GM13977 (cell line): ENCODE data around the gene PRSS2.
"Not testable (repeated sequence)": the region's sequence is repeated elsewhere in the genome, so short reads cannot be mapped to it uniquely, and the experiment has no call there.

ENCODE experiments used
- DNase-seq: peaks from one replicate; pipeline ENCODE4 v3.0.0; 2012; ENCODE audit warnings: low spot score
- in situ Hi-C: fragments of 300-500 bp; cut with MboI; formaldehyde crosslinking; loops from one replicate; pipeline ENCODE4 v1.12.0; 2022; ENCODE audit warnings: low sequenced_read_pairs, low pct_unique_long_range_greater_than_20kb, mixed read lengths, inconsistent platforms; ENCODE audit not compliant: unreplicated experiment
- TF ChIP-seq, protein P1 (sequence below): IDR thresholded peaks from 2 replicates; pipeline ENCODE4 v1.5.1; 2012; ENCODE audit warnings: mild to moderate bottlenecking, control low read depth; ENCODE audit not compliant: insufficient read depth; ENCODE audit errors: extremely low read depth, missing control alignments

The PRSS2 gene

DNA sequence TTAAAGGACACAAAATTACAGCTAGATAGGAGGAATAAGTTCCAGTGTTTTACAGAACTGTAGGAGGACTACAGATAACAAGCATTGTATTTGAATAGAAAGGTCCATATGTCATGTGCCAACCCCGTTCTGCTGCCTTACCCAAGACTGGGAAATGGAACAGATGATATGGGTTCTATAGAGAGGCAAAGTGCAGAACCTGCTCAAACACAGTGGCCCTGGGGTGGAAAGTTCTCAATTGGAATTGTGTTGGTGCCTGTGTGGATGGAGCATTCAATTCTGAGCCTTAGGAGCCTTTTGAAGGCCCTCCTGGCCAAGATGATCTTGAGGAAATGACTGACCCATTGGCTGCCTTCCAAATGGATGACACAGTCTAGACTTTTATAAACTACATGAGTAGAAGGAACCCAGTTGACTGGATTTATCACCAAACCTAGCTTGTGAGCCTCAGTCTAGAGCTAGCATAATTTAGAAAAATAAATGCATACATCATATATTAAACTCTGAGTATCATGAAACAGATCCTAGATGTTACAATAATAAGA is 25.6 kb upstream of the PRSS2 start:
- in situ Hi-C loops = no loop called here
- DNase-seq = no peak
- TF ChIP-seq, protein P1, sequence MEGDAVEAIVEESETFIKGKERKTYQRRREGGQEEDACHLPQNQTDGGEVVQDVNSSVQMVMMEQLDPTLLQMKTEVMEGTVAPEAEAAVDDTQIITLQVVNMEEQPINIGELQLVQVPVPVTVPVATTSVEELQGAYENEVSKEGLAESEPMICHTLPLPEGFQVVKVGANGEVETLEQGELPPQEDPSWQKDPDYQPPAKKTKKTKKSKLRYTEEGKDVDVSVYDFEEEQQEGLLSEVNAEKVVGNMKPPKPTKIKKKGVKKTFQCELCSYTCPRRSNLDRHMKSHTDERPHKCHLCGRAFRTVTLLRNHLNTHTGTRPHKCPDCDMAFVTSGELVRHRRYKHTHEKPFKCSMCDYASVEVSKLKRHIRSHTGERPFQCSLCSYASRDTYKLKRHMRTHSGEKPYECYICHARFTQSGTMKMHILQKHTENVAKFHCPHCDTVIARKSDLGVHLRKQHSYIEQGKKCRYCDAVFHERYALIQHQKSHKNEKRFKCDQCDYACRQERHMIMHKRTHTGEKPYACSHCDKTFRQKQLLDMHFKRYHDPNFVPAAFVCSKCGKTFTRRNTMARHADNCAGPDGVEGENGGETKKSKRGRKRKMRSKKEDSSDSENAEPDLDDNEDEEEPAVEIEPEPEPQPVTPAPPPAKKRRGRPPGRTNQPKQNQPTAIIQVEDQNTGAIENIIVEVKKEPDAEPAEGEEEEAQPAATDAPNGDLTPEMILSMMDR = no peak

DNA sequence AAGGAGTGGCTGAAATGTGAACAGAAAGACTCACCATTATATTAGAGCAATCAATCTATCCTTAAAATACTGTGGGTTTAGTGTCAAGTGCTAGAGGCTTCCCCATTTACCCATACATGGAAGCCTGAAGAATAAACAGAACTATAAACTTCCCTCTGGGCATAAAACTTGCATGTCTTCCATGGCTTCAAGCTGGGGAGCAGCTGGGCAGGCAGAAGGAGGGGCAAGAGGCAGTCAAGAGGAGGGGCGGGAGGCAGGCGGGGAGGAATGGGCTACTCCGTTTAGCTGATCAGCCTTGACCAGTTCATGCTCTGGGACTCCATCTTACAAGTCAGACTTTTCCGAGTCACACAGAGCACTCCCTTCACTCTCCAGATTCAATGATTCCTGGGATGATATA is 25.0 kb upstream of the PRSS2 start:
- no peak for DNase-seq

DNA sequence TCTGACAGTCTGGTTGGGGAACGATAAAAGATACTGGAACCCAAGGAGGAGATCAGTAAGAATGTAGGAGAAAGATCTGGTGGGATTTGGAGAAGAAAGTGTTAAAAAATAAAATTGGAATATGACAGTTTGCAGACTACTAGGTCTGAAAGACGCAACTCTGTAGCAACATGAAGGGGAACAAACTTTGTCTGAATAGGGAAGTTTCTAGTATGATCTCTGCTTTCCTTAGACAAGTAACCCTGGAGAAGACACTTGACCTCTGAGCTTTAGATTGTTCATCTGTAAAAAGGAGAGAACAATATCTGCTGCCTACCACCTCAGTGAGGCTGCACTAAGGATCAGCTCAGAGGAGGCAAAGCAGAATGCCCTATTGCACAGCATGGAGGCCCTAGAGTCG is 24.5 kb upstream of the PRSS2 start:
- no peak for DNase-seq
- in situ Hi-C loops = no loop called here
- TF ChIP-seq, protein P1 = no peak

More for the DNA sequence above, 25.0 kb upstream of the PRSS2 start:
- TF ChIP-seq, protein P1 = no peak
- in situ Hi-C loops = no loop called here

DNA sequence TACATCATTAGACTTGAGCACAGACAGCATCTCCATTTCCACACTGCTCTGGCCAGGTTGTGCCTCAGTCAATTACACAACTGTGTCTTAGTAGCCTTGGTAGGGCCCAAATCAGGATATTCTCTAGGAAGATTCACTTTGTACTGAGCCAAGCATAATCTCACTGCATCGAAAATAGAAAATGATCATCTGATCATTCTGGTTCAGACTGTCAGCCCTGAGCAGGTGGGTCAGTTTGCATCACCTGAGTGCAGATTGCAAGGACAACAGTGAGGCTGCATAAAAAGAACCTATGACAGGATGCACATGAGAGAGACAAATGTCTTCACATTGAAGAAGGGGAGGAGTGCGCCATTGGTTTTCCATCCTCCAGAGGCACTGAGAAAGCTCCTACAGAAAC is 22.4 kb upstream of the PRSS2 start:
- in situ Hi-C loops = not testable (repeated sequence)

DNA sequence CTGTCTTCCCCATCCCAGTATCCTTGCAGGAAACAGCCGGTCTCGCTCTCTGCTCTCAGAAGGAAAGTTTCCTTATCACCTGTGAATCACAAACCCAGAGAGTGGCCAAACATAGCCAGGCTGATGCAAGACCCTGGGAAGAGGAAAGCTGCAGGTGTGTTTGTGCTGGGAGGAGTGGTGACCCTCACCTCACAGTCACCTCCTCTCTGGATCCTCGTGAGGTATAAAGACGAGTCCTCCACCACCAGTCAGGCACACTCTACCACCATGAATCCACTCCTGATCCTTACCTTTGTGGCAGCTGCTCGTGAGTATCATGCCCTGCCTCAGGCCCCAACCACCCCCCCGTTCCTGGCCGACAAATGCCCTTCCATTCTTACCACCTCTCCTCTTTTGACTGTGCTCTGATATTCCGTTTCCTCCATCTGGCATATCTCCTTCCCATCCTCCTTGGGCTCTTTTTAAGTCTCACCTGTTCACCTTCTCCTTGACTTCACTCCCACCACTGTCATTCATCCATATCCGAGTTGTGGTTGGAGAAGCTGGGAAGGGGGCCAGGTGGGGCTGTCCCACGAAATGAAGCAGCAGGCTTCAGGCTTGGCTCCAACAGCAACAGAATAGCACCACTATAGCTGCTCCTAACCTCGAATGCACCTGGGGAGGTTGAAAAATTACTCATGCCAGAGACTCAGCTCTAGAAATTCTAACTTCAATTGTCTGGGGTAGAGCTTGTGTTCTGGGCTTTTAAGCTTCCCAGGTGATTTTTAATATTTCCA is 21.4 kb upstream of the PRSS2 start, which contains the start of gene PRSS1:
Gene PRSS1 (plus strand): TSS at position 255 of the 776 bp plus-strand sequence. CDS start 13 bp downstream, at position 268.
- DNase-seq = no peak
- TF ChIP-seq, protein P1 = no peak
- in situ Hi-C loops = no loop called here

More for the DNA sequence above, 22.4 kb upstream of the PRSS2 start:
- not testable (repeated sequence) for DNase-seq

DNA sequence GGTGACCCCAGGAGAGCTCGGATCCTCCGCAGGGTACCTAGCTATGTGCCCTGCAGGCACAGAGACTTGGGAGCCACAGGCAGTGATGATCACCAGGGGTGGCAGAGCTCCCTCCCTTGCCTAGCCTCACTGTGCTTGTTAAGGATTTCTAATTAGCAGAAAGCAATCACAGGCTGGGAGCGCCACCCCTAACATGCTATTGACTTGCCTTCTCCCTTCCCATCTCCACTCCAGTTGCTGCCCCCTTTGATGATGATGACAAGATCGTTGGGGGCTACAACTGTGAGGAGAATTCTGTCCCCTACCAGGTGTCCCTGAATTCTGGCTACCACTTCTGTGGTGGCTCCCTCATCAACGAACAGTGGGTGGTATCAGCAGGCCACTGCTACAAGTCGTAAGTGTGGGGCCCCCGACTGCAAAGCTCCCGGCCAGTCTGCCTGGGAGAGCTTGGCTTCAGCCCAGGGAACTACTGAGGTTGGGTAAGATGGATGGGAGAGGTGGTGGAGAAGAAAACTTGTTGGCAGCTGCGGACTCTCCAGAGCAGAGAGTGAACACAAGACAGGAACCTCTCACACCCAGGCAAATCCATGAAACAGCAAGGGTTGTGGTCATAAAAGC is 20.3 kb upstream of the PRSS2 start:
- in situ Hi-C loops = no loop called here
- TF ChIP-seq, protein P1 = no peak
- no peak for DNase-seq

DNA sequence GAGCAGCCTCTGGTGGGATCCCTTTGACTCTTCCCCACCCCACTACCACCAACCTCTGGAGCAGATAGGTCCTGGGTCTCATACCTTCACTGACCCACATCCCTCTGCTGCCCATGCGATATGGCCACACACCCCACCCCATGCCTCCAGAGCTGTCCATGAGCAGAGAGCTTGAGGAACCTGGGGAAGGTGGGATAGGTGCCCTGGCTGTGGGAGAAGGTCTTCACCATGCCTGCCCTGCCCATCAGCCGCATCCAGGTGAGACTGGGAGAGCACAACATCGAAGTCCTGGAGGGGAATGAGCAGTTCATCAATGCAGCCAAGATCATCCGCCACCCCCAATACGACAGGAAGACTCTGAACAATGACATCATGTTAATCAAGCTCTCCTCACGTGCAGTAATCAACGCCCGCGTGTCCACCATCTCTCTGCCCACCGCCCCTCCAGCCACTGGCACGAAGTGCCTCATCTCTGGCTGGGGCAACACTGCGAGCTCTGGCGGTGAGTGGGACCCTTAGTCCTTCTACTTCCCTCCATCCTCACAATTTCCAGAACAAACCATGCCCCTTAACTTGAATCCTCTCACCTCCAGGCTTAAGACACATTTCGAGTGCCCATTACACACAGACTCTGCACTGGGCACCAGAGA is 19.1 kb upstream of the PRSS2 start:
- in situ Hi-C loops, DNase-seq: not testable (repeated sequence)
